ENCODE data around the gene DHRS7C.
"Not testable (repeated sequence)": the region's sequence is repeated elsewhere in the genome, so short reads cannot be mapped to it uniquely, and the experiment has no call there.

DHRS7C gene

DNA sequence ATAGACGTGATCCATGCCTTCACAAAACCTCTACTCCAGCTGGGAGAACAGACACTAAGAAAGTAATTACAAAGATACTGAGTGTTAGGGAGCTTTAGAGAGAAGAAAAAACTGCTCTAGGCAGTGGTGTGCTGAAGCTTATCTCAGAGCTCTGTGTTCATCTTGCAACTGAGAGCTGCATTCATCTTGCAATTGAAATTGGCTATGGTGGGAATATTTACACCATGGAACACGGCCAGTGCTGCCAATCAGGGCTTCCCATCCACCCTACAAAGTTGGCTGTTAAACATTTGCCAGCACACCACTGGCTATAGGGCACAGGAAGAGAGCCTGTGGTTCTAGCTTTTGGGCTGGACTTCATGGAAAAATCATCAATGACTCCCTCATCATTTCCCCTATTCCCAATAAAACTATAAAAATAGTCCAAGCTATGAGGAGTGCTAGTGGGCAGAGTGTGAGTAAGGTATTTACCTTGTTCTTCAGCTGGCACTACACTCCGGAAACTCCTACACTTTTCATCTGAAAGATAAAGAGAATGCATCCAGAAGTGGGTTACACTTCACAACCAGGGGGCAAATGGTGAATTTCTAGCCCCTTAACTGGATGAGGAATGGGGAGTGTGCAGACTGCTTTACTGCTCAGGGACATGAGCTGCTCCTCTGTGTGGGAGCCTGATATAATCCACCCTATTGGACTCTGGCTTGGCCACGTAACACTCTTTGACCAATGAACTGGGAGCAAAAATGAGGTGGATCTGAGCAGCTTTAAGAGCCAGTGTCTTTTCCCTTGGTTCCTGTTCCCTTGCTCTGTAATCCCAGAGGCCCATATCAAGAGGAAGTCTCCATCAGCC, 18.9 kb upstream of the DHRS7C start:
- DNase-seq = no peak

DNA sequence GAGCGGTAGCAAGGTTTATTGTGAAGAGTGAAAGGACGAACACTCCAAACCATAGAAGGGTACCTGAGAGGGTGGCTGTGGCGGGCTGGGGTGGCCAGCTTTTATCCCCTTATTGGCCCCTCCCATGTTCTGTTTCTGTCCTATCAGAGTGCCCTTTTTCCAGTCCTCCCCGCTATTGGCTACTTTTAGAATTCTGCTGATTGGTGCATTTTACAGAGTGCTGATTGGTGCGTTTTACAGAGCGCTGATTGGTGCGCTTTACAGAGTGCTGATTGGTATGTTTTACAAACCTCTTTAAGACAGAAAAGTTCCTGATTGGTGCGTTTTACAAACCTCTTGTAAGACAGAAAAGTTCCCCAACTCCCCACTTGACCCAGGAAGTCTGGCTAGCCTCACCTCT, 18.0 kb upstream of the DHRS7C start:
- DNase-seq = no peak

DNA sequence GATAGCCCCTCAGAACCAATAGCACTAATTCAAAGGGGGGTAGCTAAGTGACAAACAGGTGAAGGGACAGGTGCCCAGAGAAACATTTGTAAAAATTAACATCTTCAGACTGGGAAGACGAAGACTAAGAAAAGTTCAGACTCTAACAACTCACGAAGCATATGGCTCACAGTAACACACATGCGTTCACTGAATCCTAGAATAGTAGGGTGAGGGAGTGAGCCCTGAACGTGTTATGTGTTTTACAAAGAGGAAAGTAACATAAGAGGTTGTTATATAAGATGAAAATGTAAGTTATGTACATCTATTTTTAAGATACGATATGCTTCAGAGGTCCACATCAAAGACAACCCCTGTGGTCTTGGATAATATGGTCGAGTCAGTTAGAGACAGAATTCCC, 15.3 kb upstream of the DHRS7C start:
- no peak for DNase-seq

DNA sequence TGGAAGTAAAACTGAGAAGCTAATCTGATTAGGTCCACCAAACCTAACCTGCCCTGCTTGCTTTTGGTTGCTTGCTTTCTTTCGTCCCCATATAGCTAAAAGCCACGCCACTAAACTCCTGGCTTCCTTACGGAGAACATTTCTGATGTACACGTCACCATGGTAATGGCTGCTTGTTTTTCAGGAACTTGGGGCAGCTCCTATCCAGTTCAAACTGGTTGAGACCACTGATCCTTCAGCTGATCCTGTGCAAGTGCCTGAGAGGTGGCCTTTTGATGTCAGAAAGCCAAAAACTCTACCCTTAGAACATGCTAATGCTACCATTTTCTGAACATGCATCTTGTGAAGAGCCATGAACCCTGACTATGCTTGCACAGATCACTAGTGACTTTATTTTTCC, 14.4 kb upstream of the DHRS7C start:
- no peak for DNase-seq

DNA sequence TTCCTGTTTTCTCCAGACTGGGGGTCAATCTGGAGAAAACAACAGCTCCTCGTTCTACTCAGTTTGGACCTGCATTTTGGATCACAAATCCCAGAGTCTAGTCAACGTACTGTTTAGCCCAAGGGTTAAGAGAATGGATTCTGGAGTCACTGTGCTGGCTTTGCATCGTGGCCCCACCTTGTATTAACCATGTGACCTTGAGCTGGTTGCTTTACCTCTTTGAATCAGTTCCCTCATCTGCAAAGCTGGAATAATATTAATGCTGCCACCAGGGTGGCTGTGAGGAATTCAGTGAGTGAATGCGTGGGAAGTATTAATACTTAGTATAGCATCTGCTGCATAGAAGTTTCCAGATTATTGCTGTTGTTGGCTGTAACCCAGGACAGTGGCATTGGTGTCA, 11.3 kb upstream of the DHRS7C start:
- no peak for DNase-seq

DNA sequence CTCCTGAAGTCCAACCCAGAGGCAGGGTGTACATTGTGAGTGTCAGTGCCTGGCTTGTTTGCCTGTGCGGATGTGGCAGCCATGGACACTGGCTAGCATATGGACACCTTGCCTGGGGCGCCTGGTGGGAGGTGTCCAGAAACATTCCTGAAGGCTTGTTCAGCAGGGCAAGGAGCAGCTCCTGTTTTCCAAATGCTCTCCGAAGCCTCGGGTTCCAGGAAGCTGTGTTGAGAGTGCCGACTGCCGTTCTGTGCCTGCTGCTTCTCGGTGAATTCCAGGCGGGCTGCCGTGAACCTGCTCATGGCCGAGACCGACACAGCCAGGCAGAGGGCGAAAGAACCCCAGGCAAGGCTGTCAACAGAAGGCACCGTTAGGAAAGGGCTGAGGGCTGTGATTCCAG, 10.9 kb upstream of the DHRS7C start:
- DNase-seq = no peak

DNA sequence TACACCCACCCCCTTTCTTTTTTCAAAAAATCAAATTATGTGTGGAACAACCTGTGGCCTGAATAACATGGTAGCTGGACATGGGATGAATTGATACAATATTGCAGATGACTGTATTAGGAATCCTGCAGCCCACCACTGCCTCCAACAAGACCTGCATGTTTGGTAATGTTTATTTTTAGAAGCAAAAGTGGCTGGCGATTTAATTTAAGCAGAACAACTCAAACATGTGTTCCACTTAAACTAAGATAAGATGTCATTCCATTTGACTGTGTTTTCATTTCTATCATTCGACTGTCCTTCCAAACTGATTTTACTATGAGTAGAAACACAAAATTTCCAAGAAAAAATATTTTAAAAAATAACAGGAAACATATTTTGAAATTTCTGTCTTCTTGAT, 10.1 kb upstream of the DHRS7C start:
- DNase-seq = no peak

DNA sequence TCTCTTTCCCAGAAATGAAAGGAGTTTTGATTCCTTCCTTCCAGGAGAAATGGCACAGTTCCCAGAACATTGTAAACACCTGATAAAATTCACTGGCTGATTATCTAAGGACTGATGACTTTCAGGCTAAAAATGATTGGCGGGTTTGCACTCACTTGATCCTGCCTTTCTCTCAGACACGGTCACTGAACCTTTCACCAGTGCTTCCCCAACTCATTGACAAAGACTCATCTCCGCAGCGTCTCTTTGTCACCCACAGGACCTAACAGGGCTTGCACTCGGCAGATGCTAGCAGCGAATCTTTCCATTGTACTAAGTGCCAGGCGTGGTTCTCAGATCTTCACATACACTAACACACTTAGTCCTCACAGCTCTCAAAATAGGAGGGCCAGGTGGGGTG, 7.3 kb upstream of the DHRS7C start:
- no peak for DNase-seq

DNA sequence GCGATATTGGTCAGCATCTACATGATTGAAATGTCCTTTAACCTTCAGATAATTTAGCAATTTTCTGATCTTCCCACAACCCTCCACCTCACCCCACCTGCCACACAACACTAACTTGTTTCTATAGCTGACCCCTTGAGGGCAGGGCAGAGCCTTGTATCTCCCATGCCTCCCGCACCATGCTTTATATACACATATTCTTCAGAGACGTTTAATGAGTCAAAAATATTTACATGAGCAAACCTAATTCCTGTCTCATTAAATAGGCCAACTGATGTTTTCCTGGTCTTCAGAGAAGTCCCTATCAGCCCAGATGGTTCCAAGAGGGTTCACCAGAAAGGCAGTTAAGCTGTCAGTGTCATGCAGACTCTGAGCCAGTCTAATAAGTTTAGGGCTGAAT, 6.6 kb upstream of the DHRS7C start:
- DNase-seq = no peak

DNA sequence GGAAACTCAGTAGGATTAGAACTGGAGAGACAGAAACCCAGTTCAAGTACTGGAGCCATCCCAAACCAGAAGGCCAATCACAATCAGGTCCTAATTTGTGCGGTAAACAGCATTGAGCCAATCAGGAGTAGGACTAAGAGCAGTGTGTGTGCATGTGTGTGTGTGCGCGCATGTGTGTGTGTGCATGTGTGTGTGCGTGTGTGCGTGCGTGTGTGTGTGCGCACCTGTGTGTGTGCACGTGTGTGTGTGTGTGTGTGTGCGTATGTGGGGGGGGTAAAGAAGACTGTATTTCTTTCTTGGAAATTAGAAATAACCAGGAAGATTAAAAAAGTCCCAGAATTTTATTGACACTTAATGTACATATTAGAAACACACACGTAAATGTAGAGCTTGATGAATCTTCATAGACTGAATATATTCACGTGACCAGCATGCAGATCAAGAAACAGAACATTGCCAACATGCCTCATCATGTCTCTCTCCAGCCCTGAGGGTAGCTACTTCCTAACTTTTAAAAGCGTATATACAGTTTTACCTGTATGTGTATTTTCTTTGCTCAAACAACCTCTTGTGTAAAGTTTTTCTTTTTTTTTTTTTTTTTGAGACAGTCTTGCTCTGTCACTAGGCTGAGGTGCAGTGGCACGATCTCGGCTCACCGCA, 919 bp upstream of the DHRS7C start:
- no peak for DNase-seq

DNA sequence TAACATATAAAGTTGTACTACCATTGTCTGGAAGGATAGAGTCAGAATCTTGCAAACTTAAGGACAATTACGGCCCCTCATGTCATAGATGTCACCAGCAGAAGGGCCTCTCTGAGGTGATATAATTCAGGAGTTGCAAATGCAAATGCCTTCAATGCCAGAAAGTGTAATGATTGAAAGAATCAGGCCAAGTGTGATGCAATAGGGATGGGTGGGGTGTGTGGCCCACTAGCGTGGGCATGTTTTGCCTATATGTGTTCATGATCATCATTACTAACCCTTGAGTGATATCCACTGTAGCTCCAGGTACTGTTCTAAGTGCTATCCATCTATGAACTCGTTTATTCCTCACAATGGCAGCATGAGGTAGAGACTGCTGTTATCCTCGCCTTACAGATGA, 1.1 kb downstream of the DHRS7C start:
- DNase-seq = no peak

DNA sequence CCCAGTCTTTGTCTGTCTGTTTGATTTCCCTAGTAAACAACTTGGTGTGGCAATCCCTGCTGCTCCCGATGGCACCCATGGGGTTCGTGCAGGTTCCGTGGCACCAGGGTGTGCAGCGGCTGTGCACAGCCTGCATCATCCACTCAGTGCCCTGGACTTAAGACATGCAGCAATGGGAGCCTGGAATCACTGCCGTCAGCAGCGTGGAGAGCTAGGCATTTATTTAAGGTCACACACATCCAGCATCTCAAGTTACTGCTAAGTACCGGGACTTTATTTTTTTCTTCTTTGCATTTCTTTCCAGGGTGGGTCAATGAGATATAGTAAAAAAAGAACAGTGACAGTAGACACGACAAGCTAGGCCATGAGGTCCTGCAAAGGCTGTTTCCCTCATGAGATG, 2.8 kb downstream of the DHRS7C start:
- no peak for DNase-seq

DNA sequence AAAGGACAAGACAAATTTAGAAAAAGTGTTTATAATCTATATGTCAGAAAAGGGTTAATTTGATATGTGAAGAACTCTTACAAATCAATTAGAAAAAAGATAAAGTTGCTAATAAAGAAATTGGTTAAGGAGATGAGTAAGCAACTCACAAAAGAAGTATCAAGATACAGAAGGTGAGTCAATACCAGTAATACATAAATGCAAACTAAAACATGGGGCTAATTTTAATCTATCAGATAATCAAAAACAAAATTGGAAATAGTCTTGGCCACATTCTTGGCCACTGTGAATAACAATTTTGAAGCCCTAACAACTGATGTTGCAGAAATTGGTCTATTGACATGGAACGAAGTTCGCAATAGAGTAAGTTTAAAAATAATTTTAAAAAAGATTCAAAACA, 6.8 kb downstream of the DHRS7C start:
- no peak for DNase-seq

DNA sequence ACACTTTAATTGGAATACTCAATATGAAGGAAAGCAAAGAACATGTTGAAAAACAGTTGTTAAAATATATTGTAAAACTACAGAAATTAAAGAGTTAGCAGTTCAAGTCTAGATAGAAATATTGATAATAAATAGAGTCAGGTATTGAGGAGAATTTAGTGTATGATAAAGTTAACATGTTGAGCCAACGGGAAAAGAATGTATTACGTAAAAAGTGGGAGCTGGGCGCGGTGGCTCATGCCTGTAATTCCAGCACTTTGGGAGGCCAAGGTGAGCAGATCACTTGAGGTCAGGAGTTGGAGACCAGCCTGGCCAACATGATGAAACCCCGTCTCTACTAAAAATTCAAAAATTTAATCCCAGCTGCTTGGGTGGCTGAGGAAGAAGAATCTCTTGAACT, 7.9 kb downstream of the DHRS7C start:
- not testable (repeated sequence) for DNase-seq

DNA sequence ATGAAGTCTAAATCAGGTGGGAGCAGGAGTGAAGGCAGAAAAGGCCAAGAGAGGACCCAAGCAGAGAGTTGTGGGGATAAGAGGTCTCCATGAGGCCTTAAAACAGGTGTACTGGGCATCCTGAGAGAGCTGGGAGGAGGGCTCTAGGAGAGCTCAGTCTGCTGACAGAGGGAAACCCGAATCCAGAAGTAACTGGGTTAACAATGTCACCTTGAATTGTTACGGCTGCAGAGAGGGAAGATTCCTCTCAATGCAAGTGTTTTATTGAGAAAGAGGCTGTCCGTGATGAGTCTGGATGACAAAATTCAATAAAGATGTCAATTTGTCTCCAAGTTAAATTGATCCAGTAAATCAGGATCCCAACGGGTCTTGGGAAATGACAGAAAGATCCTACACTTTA, 8.3 kb downstream of the DHRS7C start:
- no peak for DNase-seq

DNA sequence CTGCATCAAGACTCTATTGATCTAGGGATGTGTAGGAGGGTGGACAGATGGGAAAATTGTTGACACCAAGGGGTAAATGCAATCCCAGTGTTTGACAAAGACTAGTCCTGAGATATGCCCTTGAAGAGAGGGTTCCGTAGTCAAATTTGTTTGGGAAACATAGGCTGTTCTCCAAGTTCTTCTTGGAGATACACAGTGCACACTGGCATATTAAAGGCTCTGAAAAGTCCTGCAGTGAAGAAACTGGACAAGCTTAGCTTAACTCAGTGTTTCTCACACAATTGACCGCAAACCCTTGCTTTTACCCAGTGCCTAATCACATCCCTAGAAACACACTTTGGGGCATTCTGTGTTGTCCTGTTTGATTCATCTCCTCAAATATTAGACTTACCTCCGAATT, 10.8 kb downstream of the DHRS7C start:
- DNase-seq = no peak

DNA sequence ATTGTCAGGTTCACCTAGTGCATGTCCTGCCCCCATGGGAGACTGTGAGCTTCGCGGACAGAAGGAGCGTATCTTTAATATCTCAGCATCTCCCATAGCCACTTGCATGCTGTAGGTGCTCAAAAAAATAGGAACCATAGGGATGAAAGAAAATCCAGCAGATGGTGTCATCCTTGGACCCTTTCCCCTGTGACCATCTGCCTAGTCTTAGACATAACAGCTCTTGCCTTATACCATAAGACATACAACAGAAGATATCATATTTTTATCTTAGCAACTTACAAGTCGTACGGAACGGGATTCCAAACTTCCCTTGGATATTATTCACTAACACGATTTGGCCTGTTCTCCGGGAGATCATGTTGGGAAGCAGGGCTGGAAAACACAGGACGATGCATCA, 14.5 kb downstream of the DHRS7C start:
- no peak for DNase-seq

DNA sequence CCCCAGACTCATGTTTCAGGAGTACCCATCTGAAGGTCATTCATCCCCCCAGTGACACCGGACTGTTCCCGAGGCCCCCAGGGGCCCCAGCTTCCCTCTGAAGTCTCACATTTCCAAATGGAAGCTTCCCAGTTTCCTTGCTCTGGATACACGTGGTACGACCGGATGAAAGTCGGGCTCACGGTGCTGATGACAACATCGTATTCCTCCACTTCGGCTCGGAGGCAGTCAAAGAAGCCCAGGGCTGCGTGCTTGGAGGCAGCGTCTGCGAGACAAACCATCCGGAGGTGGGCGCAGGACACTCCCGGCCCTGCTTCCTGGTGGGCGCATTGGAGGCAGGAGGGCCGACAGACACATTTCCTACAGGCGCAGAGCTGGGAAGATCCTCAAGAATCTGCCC, 18.7 kb downstream of the DHRS7C start:
- DNase-seq = no peak

DNA sequence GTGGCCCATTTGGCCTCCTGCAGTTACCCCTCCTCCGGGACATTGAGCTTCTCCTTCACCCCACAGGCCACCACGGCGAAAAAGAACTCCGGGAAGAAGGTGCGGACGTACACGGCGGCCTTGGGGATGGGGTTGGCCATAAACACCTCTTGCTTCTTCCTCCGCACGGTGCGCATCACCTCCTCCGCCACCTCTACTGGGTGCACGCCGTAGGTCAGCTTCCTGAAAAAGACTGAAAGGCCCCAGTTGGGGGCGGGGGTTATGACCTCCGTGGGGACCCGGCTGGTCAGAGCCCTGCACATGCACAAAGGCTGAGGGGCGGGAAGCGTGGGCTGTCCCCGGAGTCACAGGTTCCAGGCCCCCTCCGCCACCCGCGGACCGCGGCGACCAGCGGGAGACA, 19.9 kb downstream of the DHRS7C start:
- no peak for DNase-seq

DNA sequence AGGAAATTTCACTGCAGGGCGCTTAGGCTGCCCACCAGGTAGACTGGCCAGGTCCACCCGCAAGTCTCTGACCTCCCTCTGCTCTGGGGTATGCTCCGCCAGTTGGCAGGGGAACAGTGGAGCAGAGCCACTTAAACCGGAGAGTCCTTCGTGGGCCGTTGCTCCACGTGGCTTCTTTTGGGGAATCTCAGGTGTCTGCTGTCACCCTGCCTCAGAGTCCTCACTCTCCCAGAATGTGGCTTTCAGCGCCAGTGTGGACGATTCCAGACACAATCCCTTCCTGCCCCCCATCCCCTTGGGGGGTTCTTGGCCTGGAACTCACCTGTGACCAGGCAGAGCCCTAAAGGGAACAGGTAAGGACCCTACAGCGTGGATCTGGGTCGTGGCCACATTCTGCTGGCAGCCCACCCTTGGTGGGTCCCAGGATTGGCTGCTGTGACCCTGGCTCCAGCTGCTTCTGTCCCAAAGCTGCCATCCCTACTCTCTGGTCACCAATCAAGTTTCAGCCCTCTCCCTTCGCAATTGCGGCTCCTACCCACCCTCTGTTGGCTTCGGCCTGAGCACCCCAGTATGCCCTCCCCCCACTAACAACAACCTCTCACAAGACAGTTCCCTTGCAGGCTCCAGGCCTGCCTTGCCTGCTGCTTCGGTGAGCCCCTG, 22.2 kb downstream of the DHRS7C start:
- DNase-seq = no peak

DNA sequence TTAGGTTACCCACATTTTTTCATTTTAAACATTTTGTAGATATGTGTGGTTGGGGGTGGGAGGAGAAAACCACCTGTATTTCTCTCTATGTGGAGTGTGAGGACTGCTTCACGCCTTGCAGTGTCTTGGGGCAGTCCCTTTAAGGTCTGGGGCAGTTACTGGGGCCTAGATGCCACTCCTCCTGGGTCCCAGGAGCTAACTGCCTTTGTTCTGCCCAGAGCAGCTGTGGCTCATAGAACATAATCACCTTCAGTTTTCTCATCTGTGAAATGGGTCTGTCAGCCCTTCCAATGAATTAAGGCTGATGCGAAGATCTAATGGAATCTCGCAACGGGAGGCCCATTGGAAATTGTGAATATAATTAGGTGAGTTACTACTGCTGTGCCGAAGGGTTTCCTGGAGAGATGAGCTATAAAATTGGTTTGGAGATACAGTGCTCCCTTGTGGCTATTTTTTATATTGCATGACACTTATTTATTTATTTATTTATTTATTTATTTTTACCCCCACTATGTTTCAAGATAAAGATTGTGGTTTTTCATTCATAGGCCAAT, 22.9 kb downstream of the DHRS7C start:
- no peak for DNase-seq

DNA sequence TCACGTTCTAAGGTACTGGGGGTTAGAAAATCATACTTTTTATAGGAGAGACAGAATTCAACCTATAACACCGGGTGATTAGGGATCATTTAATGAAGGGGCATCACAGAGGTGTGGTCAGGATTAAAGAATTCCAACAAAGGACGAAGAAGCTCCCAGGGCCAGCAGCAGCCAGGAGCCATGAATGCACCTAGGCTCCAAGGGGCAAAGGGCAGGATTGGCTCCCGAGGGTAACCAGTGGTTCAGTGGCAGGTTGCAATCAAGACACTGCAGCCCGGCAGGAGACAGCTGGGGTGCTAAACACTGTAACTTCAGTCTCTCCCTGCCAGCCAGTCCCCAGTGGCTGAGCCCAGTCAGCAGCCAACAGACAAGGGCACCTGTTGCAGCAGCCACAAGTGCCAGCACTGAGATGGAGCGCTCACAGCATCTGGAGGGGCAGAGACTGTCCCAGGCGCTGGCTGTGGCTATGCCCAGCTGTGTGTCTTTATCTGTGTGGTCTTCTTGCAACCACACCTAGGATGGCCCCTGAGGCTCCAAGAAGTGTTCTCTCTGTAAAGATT, 23.9 kb downstream of the DHRS7C start:
- DNase-seq = no peak

DNA sequence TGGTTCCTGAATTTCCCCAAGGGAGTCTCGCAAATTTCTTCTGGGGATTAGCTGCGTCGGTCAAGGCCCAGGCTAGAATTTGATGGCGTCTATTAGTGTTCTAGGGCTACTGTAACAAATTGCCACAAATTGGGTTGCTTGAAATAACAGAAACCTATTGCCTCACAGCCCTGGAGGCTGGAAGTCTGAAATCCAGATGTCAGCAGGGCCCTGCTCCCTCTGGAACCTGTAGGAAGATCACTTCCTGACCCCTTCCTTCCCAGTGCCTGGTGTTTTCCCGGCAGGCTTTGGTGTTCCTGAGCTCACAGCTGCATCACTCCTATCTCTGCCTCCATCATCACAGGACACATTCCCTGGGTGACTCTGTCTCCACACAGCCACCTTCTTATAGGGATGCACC, 24.4 kb downstream of the DHRS7C start:
- DNase-seq = no peak

DNA sequence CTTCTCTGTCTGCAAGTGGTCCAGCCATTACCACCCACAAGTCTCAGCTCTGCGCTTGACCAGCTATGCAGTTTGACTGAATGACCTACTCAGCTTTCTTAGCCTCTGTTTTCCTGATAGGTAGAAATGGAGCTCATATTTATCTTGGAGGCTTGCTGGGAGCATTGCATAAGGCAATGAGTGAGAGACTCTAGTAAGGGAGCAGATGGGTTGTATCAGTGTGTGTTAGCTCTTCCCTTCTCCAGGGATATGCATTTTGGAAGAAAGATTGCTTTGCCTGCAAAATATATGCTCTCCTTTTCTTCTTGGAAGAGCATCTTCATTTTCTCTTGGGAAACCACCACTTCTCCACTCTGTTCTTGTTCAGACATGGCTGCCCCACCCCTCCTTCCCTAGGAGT, 26.1 kb downstream of the DHRS7C start:
- DNase-seq = no peak

All from stimulated activated CD4-positive, alpha-beta T cell treated with anti-CD3 and anti-CD28 coated beads, Interleukin-12 subunit alpha, Interleukin-12 subunit beta, amount 100 ng/mL, for 4 hours (primary cell).